HepG2 (cell line): Measurements from ENCODE around the gene ANKS4B. TPM values are rescaled to one million over a fixed set of nuclear protein-coding genes. Genes with fewer than 3 reads are reported as not detected.
A peak's percentile ranks its signal among the peaks of the same experiment; 100 is the strongest.

ENCODE experiments used
- CCAR2 ChIP-seq: fragments of 200-400 bp; formaldehyde crosslinking; optimal IDR thresholded peaks from 2 replicates; pipeline ENCODE3; 2018; ENCODE audit warnings: low read depth, mild to moderate bottlenecking, low read length, moderate library complexity
- FOXC1 ChIP-seq: sonication (generic); formaldehyde crosslinking; IDR thresholded peaks from 2 replicates; pipeline ENCODE4 v1.8.0; 2022; ENCODE audit warnings: mild to moderate bottlenecking, missing genetic modification reagents, borderline replicate concordance
- KLF9 ChIP-seq: IDR thresholded peaks from 2 replicates; pipeline ENCODE4 v1.6.1; 2016; ENCODE audit warnings: low read depth
- MBD4 ChIP-seq: IDR thresholded peaks from 2 replicates; pipeline ENCODE4 v1.6.1; 2012; ENCODE audit warnings: low read length, inconsistent platforms, borderline replicate concordance
- MEF2D ChIP-seq: sonication (generic); formaldehyde crosslinking; IDR thresholded peaks from 2 replicates; pipeline ENCODE4 v1.5.1; 2020; ENCODE audit warnings: mild to moderate bottlenecking, missing genetic modification reagents
- SP4 ChIP-seq: sonication (generic); formaldehyde crosslinking; IDR thresholded peaks from 2 replicates; pipeline ENCODE4 v1.8.1; 2023; ENCODE audit warnings: mild to moderate bottlenecking, missing genetic modification reagents
- ZMAT3 ChIP-seq: sonication (generic); formaldehyde crosslinking; conservative IDR thresholded peaks from 2 replicates; pipeline ENCODE4 v1.7.0; 2021; ENCODE audit warnings: missing genetic modification reagents
- ZNF703 ChIP-seq: sonication (generic); formaldehyde crosslinking; IDR thresholded peaks from 2 replicates; pipeline ENCODE4 v1.5.1; 2020; ENCODE audit warnings: missing genetic modification reagents, mild to moderate bottlenecking, moderate library complexity, borderline replicate concordance
- polyA plus RNA-seq, 8 experiments: library from polyadenylated mRNA; depleted of rRNA in 3 of 8; stranded (reverse) in 7 of 8; unstranded in 1 of 8; fragments of >200 nt; fragmentation: Illumina TruSeq in 4 of 8; extraction: Trizol in 4 of 8; gene quantifications; 2 replicates each; pipeline versions ENCODE4 v1.2.1 to v1.2.3, GENCODE V29; 2011 to 2016; ENCODE audit warnings: low read depth in 4 of 8, missing spikeins in 1 of 8, mixed read lengths in 1 of 8; ENCODE audit not compliant: insufficient read depth in 1 of 8
- total RNA-seq, 5 experiments: library from RNA; depleted of rRNA; stranded (reverse); fragments of >200 nt; fragmentation: Illumina TruSeq; extraction: Trizol; gene quantifications; 2 replicates each; pipeline ENCODE4 v1.2.3, GENCODE V29; 2016; ENCODE audit warnings: low read depth in 1 of 5
- TF ChIP-seq, protein P1 (sequence below): sonication (generic); formaldehyde crosslinking; IDR thresholded peaks from 2 replicates; pipeline ENCODE4 v1.4.0; 2020; ENCODE audit warnings: missing genetic modification reagents, borderline replicate concordance
- TF ChIP-seq, protein P2 (sequence below): sonication (generic); formaldehyde crosslinking; IDR thresholded peaks from 2 replicates; pipeline ENCODE4 v1.9.0; 2021; ENCODE audit warnings: mild to moderate bottlenecking, missing genetic modification reagents
- TF ChIP-seq, protein P3 (sequence below): sonication (generic); formaldehyde crosslinking; IDR thresholded peaks from one replicate; pipeline ENCODE4 v1.5.1; 2020; ENCODE audit warnings: mild to moderate bottlenecking, missing genetic modification reagents; ENCODE audit errors: not compliant biosample characterization
- TF ChIP-seq, protein P4 (sequence below): sonication (generic); formaldehyde crosslinking; IDR thresholded peaks from 2 replicates; pipeline ENCODE4 v1.4.0; 2020; ENCODE audit warnings: mild to moderate bottlenecking, missing genetic modification reagents

ANKS4B gene
- total and polyA plus RNA-seq, 2 of the 13 experiments (the other 11 are each of a cell fraction or from before 2014, with no cell fraction given): 6.5 to 30.0 TPM

DNA sequence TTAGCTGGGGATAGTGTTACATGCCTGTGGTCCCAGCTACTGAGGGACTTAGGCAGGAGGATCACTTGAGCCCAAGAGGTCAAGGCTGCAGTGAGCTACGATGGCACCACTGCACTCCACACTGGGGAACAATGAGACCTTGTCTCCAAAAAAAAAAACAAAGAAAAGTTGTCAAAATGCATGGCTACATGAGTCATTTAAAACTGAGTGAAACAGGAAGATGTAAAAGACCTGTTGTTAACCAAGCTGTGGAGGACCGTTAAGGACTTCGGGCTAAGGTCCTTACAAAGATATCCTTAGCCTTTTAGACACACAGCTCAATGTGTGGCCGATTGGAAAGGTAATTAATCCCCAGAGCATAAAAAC, 47.2 kb upstream of the ANKS4B start (continued):
- TF ChIP-seq, protein P1, sequence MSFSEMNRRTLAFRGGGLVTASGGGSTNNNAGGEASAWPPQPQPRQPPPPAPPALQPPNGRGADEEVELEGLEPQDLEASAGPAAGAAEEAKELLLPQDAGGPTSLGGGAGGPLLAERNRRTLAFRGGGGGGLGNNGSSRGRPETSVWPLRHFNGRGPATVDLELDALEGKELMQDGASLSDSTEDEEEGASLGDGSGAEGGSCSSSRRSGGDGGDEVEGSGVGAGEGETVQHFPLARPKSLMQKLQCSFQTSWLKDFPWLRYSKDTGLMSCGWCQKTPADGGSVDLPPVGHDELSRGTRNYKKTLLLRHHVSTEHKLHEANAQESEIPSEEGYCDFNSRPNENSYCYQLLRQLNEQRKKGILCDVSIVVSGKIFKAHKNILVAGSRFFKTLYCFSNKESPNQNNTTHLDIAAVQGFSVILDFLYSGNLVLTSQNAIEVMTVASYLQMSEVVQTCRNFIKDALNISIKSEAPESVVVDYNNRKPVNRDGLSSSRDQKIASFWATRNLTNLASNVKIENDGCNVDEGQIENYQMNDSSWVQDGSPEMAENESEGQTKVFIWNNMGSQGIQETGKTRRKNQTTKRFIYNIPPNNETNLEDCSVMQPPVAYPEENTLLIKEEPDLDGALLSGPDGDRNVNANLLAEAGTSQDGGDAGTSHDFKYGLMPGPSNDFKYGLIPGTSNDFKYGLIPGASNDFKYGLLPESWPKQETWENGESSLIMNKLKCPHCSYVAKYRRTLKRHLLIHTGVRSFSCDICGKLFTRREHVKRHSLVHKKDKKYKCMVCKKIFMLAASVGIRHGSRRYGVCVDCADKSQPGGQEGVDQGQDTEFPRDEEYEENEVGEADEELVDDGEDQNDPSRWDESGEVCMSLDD (CRISPR knock-in tag): peak; percentile 61; the same call in 1 of the 2 replicates
- TF ChIP-seq, protein P2, sequence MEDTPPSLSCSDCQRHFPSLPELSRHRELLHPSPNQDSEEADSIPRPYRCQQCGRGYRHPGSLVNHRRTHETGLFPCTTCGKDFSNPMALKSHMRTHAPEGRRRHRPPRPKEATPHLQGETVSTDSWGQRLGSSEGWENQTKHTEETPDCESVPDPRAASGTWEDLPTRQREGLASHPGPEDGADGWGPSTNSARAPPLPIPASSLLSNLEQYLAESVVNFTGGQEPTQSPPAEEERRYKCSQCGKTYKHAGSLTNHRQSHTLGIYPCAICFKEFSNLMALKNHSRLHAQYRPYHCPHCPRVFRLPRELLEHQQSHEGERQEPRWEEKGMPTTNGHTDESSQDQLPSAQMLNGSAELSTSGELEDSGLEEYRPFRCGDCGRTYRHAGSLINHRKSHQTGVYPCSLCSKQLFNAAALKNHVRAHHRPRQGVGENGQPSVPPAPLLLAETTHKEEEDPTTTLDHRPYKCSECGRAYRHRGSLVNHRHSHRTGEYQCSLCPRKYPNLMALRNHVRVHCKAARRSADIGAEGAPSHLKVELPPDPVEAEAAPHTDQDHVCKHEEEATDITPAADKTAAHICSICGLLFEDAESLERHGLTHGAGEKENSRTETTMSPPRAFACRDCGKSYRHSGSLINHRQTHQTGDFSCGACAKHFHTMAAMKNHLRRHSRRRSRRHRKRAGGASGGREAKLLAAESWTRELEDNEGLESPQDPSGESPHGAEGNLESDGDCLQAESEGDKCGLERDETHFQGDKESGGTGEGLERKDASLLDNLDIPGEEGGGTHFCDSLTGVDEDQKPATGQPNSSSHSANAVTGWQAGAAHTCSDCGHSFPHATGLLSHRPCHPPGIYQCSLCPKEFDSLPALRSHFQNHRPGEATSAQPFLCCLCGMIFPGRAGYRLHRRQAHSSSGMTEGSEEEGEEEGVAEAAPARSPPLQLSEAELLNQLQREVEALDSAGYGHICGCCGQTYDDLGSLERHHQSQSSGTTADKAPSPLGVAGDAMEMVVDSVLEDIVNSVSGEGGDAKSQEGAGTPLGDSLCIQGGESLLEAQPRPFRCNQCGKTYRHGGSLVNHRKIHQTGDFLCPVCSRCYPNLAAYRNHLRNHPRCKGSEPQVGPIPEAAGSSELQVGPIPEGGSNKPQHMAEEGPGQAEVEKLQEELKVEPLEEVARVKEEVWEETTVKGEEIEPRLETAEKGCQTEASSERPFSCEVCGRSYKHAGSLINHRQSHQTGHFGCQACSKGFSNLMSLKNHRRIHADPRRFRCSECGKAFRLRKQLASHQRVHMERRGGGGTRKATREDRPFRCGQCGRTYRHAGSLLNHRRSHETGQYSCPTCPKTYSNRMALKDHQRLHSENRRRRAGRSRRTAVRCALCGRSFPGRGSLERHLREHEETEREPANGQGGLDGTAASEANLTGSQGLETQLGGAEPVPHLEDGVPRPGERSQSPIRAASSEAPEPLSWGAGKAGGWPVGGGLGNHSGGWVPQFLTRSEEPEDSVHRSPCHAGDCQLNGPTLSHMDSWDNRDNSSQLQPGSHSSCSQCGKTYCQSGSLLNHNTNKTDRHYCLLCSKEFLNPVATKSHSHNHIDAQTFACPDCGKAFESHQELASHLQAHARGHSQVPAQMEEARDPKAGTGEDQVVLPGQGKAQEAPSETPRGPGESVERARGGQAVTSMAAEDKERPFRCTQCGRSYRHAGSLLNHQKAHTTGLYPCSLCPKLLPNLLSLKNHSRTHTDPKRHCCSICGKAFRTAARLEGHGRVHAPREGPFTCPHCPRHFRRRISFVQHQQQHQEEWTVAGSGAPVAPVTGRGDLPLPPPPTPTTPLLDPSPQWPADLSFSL (CRISPR knock-in tag): no peak
- TF ChIP-seq SP4 (CRISPR knock-in tag) (no peak), FOXC1 (CRISPR knock-in tag) (no peak), ZMAT3 (peak; percentile 60; the same call in 1 of the 2 replicates), KLF9 (CRISPR knock-in tag) (no peak), MEF2D (CRISPR knock-in tag) (no peak), ZNF703 (CRISPR knock-in tag) (no peak), MBD4 (no peak), CCAR2 (no peak)
- TF ChIP-seq, protein P3, sequence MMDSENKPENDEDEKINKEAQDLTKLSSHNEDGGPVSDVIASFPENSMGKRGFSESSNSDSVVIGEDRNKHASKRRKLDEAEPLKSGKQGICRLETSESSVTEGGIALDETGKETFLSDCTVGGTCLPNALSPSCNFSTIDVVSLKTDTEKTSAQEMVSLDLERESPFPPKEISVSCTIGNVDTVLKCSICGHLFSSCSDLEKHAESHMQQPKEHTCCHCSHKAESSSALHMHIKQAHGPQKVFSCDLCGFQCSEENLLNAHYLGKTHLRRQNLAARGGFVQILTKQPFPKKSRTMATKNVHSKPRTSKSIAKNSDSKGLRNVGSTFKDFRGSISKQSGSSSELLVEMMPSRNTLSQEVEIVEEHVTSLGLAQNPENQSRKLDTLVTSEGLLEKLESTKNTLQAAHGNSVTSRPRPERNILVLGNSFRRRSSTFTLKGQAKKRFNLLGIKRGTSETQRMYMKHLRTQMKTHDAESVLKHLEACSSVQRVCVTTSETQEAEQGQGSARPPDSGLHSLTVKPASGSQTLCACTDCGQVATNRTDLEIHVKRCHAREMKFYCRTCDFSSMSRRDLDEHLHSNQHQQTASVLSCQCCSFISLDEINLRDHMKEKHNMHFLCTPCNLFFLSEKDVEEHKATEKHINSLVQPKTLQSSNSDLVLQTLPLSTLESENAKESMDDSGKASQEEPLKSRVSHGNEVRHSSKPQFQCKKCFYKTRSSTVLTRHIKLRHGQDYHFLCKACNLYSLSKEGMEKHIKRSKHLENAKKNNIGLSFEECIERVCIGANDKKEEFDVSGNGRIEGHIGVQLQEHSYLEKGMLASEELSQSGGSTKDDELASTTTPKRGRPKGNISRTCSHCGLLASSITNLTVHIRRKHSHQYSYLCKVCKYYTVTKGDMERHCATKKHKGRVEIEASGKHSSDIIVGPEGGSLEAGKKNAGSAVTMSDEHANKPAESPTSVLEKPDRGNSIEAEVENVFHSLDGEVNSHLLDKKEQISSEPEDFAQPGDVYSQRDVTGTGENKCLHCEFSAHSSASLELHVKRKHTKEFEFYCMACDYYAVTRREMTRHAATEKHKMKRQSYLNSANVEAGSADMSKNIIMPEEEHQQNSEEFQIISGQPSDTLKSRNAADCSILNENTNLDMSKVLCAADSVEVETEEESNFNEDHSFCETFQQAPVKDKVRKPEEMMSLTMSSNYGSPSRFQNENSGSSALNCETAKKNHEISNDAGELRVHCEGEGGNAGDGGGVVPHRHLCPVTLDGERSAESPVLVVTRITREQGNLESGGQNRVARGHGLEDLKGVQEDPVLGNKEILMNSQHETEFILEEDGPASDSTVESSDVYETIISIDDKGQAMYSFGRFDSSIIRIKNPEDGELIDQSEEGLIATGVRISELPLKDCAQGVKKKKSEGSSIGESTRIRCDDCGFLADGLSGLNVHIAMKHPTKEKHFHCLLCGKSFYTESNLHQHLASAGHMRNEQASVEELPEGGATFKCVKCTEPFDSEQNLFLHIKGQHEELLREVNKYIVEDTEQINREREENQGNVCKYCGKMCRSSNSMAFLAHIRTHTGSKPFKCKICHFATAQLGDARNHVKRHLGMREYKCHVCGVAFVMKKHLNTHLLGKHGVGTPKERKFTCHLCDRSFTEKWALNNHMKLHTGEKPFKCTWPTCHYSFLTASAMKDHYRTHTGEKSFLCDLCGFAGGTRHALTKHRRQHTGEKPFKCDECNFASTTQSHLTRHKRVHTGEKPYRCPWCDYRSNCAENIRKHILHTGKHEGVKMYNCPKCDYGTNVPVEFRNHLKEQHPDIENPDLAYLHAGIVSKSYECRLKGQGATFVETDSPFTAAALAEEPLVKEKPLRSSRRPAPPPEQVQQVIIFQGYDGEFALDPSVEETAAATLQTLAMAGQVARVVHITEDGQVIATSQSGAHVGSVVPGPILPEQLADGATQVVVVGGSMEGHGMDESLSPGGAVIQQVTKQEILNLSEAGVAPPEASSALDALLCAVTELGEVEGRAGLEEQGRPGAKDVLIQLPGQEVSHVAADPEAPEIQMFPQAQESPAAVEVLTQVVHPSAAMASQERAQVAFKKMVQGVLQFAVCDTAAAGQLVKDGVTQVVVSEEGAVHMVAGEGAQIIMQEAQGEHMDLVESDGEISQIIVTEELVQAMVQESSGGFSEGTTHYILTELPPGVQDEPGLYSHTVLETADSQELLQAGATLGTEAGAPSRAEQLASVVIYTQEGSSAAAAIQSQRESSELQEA (CRISPR knock-in tag): no peak
- TF ChIP-seq, protein P4, sequence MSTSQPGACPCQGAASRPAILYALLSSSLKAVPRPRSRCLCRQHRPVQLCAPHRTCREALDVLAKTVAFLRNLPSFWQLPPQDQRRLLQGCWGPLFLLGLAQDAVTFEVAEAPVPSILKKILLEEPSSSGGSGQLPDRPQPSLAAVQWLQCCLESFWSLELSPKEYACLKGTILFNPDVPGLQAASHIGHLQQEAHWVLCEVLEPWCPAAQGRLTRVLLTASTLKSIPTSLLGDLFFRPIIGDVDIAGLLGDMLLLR: 0 out of 2 replicates have a peak, but pooled peaks have one; percentile 9
